Ovary (tissue), 9 donors: Measurements from ENCODE around the gene DEFB108B. TPM values are rescaled to one million over a fixed set of nuclear protein-coding genes. Genes with fewer than 3 reads are reported as not detected.
"Not testable (repeated sequence)": the region's sequence is repeated elsewhere in the genome, so short reads cannot be mapped to it uniquely, and the experiment has no call there.

Experiments used
- DNase-seq, 5 donors: peaks; one replicate each; pipeline ENCODE4 v3.0.0-alpha.2; 2019 to 2020
- H3K27ac ChIP-seq, 2 donors: fragments of 200-600 bp; one replicate each; pipeline versions ENCODE4 v1.5.1 to v1.8.0; 2019 to 2022
- H3K27me3 ChIP-seq: fragments of 200-600 bp; one replicate; pipeline ENCODE4 v1.8.0; 2022
- H3K36me3 ChIP-seq: fragments of 200-600 bp; sonication (generic); one replicate; pipeline ENCODE4 v1.5.1; 2019
- H3K4me1 ChIP-seq: one replicate; pipeline ENCODE4 v1.8.1; 2013; ENCODE audit warnings: mild to moderate bottlenecking, moderate library complexity; ENCODE audit not compliant: insufficient read depth
- H3K4me3 ChIP-seq: fragments of 200-600 bp; sonication (generic); one replicate; pipeline ENCODE4 v1.5.1; 2017
- H3K9me3 ChIP-seq, 2 donors: fragments of 200-600 bp in 1 of 2; sonication (generic) in 1 of 2; one replicate each; pipeline versions ENCODE4 v1.5.1 to v1.8.1; 2013 to 2019; ENCODE audit warnings: mild to moderate bottlenecking in 1 of 2, moderate library complexity in 1 of 2
- CTCF ChIP-seq, 3 donors: fragments of 450-650 bp in 2 of 3; fragments of 200-600 bp in 1 of 3; IDR thresholded peaks; one replicate each; pipeline versions ENCODE4 v1.5.1 to v1.8.0; 2016 to 2022; ENCODE audit warnings: antibody characterized with exemption in 3 of 3, mild to moderate bottlenecking in 1 of 3
- WGBS, 3 donors: extraction: QIAGEN DNeasy Blood & Tissue Kit in 1 of 3; methylation state at CpG; one replicate each; pipeline versions ENCODE4 v1.1.5 to v1.1.7; 2013 to 2017; 5-methylcytosine and 5-hydroxymethylcytosine counted together
- intact Hi-C, 4 donors: fragments of 100-400 bp; cut with DNase I; formaldehyde crosslinking; loops; one replicate each; pipeline versions ENCODE4 v1.11.0 to v1.15.1; 2022 to 2023
- polyA plus RNA-seq, 2 donors: library from polyadenylated mRNA; stranded (reverse); fragments of 200-250 nt in 1 of 2; fragments of 350-450 nt in 1 of 2; fragmentation: Illumina TruSeq in 1 of 2; extraction: RNeasy Lipid Tissue Mini Kit (QIAGEN cat#74804) in 1 of 2; gene quantifications; one replicate each; pipeline ENCODE4 v1.2.3, GENCODE V29; 2013 to 2014
- total RNA-seq, 7 donors: library from RNA; depleted of rRNA in 2 of 7; stranded (reverse); fragments of >200 nt in 2 of 7; fragmentation: NEBNext Ultra II Directional in 3 of 7; extraction: Animal tissue kit (Norgen Biotek cat#: 25700) in 3 of 7; gene quantifications; one replicate each; pipeline versions ENCODE4 v1.1.0 to v1.2.4, GENCODE V29; 2016 to 2023
- donor health status: DM: no; HTN: no; CAD: no; lungs with moderate emphysema.
- donor health status: DM: no; HTN: no; CAD: no.
- donor health status: Bipolar disorder and iron deficiency.
- donor health status: DM: yes; HTN: yes; CAD: no.
- donor health status: DM: no; HTN: no; CAD: no.
- donor health status: DM: yes; HTN: yes; CAD: no.

DEFB108B gene
- total and polyA plus RNA-seq, 9 donors = not detected

- intact Hi-C loops = not testable (repeated sequence)
- 67 to 71% (median 70%) methylated on average over 6 of the region's 6 CpGs for WGBS, 3 donors
Measured at GRCh38 chr11:71792621-71793235, 40.3 kb upstream of the DEFB108B start.

GRCh38 chr11:71794386-71795040 is 38.5 kb upstream of the DEFB108B start:
- H3K9me3 ChIP-seq, H3K4me1 ChIP-seq, H3K27ac ChIP-seq, DNase-seq, H3K36me3 ChIP-seq, intact Hi-C loops, H3K27me3 ChIP-seq, H3K4me3 ChIP-seq: not testable (repeated sequence)
- 86 to 94% (median 90%) methylated on average over 13 of the region's 13 CpGs for WGBS, 3 donors

More at GRCh38 chr11:71792621-71793235, 40.3 kb upstream of the DEFB108B start:
- peak in 1 of 3 donors; percentile 17 for TF ChIP-seq CTCF (IDR thresholded peaks at IDR 0.05)
- peak in 1 of 5 donors; percentile 55 for DNase-seq
- not testable (repeated sequence) for H3K4me1 ChIP-seq, H3K27ac ChIP-seq, H3K27me3 ChIP-seq, H3K4me3 ChIP-seq, H3K9me3 ChIP-seq, H3K36me3 ChIP-seq

- intact Hi-C loops, H3K36me3 ChIP-seq, DNase-seq, H3K4me1 ChIP-seq, H3K9me3 ChIP-seq, H3K4me3 ChIP-seq, H3K27me3 ChIP-seq, H3K27ac ChIP-seq: not testable (repeated sequence)
- 87 to 91% (median 88%) methylated on average over 5 of the region's 5 CpGs for WGBS, 3 donors
Measured at GRCh38 chr11:71795236-71795635, 37.8 kb upstream of the DEFB108B start.

- WGBS, 3 donors = 79 to 85% (median 83%) methylated on average over 16 of the region's 16 CpGs
- H3K4me1 ChIP-seq, intact Hi-C loops, H3K27ac ChIP-seq, DNase-seq, H3K4me3 ChIP-seq, H3K27me3 ChIP-seq, H3K36me3 ChIP-seq, H3K9me3 ChIP-seq: not testable (repeated sequence)
Measured at GRCh38 chr11:71796016-71796415, 37.0 kb upstream of the DEFB108B start.

GRCh38 chr11:71796781-71797180 is 36.2 kb upstream of the DEFB108B start:
- intact Hi-C loops, H3K27ac ChIP-seq, H3K4me1 ChIP-seq, H3K4me3 ChIP-seq, DNase-seq, H3K9me3 ChIP-seq, H3K27me3 ChIP-seq, H3K36me3 ChIP-seq: not testable (repeated sequence)
- 87 to 94% (median 90%) methylated on average over 9 of the region's 9 CpGs for WGBS, 3 donors

- H3K4me3 ChIP-seq, H3K9me3 ChIP-seq, H3K27ac ChIP-seq, H3K27me3 ChIP-seq, intact Hi-C loops, DNase-seq, H3K36me3 ChIP-seq, H3K4me1 ChIP-seq: not testable (repeated sequence)
- WGBS, 3 donors = 84 to 86% (median 85%) methylated on average over 13 of the region's 13 CpGs
Measured at GRCh38 chr11:71799556-71800128, 33.4 kb upstream of the DEFB108B start.

GRCh38 chr11:71800335-71800953 is 32.6 kb upstream of the DEFB108B start:
- DNase-seq = peak in 3 of 5 donors; percentile 36 to 66 (median 42)
- 49 to 57% (median 49%) methylated on average over 13 of the region's 13 CpGs for WGBS, 3 donors
- H3K27me3 ChIP-seq, H3K9me3 ChIP-seq, H3K4me1 ChIP-seq, H3K36me3 ChIP-seq, H3K27ac ChIP-seq, intact Hi-C loops, H3K4me3 ChIP-seq: not testable (repeated sequence)
- peak in 1 of 3 donors; percentile 12 for TF ChIP-seq CTCF (IDR thresholded peaks at IDR 0.05)

GRCh38 chr11:71801026-71801425 is 32.0 kb upstream of the DEFB108B start:
- H3K27me3 ChIP-seq, H3K9me3 ChIP-seq, intact Hi-C loops: not testable (repeated sequence)

GRCh38 chr11:71802874-71803273 is 30.1 kb upstream of the DEFB108B start:
- H3K9me3 ChIP-seq, H3K27me3 ChIP-seq, DNase-seq, H3K36me3 ChIP-seq, H3K27ac ChIP-seq, H3K4me3 ChIP-seq, intact Hi-C loops, H3K4me1 ChIP-seq: not testable (repeated sequence)
- WGBS, 3 donors = 80 to 90% (median 83%) methylated on average over 7 of the region's 7 CpGs

More at GRCh38 chr11:71801026-71801425, 32.0 kb upstream of the DEFB108B start:
- H3K4me3 ChIP-seq, H3K4me1 ChIP-seq, H3K27ac ChIP-seq, DNase-seq, H3K36me3 ChIP-seq: not testable (repeated sequence)
- WGBS, 3 donors = 94 to 100% (median 95%) methylated on average over 2 of the region's 2 CpGs
